OCI-LY1 (cell line): ENCODE data around the gene REPS2.

ENCODE experiments used
- EZH2 ChIP-seq: fragments of 200-600 bp; sonication (generic), shearing (Covaris generic); IDR thresholded peaks from 2 replicates; pipeline ENCODE4 v1.8.0; 2017; ENCODE audit warnings: borderline replicate concordance, mixed run types, mild to moderate bottlenecking, antibody characterized with exemption, low read length, moderate library complexity, mixed read lengths
- TF ChIP-seq, protein P1 (sequence below): fragments of 200-600 bp; sonication (generic), shearing (Covaris generic); IDR thresholded peaks from 2 replicates; pipeline ENCODE4 v1.5.1; 2017; ENCODE audit warnings: mild to moderate bottlenecking, antibody characterized with exemption, low read length, moderate library complexity, mixed read lengths

DNA sequence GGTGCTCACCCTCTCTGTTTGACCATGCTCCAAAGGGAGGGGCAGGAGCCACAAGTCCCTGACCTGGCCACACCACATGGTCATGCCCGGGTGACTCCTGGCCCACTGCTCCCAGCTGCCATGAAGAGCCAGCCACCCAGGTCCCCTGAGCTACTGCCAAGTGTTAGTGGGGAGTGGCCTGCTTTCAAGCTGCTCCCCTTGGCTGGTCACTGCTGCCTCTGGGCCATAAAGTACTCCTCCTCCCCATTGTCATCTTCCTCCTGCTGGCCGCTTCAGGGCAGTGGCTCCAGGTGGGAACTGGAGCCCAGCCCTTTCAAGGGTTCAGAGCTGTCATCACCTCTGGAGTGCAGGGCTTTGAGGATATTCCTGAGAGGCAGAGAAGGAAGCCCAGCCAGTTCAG is 49.0 kb upstream of the REPS2 start:
- TF ChIP-seq, protein P1, sequence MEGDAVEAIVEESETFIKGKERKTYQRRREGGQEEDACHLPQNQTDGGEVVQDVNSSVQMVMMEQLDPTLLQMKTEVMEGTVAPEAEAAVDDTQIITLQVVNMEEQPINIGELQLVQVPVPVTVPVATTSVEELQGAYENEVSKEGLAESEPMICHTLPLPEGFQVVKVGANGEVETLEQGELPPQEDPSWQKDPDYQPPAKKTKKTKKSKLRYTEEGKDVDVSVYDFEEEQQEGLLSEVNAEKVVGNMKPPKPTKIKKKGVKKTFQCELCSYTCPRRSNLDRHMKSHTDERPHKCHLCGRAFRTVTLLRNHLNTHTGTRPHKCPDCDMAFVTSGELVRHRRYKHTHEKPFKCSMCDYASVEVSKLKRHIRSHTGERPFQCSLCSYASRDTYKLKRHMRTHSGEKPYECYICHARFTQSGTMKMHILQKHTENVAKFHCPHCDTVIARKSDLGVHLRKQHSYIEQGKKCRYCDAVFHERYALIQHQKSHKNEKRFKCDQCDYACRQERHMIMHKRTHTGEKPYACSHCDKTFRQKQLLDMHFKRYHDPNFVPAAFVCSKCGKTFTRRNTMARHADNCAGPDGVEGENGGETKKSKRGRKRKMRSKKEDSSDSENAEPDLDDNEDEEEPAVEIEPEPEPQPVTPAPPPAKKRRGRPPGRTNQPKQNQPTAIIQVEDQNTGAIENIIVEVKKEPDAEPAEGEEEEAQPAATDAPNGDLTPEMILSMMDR, result no peak
- TF ChIP-seq EZH2, result no peak
